Mesendoderm (in vitro differentiated cells): ENCODE results near the gene AKAP14.
"Not testable (repeated sequence)": the region's sequence is repeated elsewhere in the genome, so short reads cannot be mapped to it uniquely, and the experiment has no call there.

ENCODE experiments used
- DNase-seq: peaks from one replicate; pipeline ENCODE4 v3.0.0; 2013
- H2AK5ac ChIP-seq: 2 replicates; pipeline ENCODE4 v1.6.1; 2013; ENCODE audit warnings: low read length, inconsistent platforms
- H2BK120ac ChIP-seq: 2 replicates; pipeline ENCODE4 v1.6.1; 2013; ENCODE audit warnings: low read depth, mild to moderate bottlenecking, low read length, moderate library complexity, mixed read lengths
- H2BK15ac ChIP-seq: replicated peaks from 2 replicates; pipeline ENCODE4 v1.6.1; 2013; ENCODE audit warnings: low read depth, mild to moderate bottlenecking, moderate library complexity
- H2BK5ac ChIP-seq: 2 replicates; pipeline ENCODE4 v1.6.1; 2013; ENCODE audit warnings: low read length, inconsistent platforms
- H3K18ac ChIP-seq: 2 replicates; pipeline ENCODE4 v1.6.1; 2013; ENCODE audit warnings: mild to moderate bottlenecking, low read length, mixed read lengths
- H3K23ac ChIP-seq: one replicate; pipeline ENCODE4 v1.6.1; 2013; ENCODE audit warnings: low read length
- H3K27ac ChIP-seq: 2 replicates; pipeline ENCODE4 v1.5.1; 2013; ENCODE audit warnings: low read depth, mild to moderate bottlenecking, inconsistent platforms, low read length, moderate library complexity
- H3K27me3 ChIP-seq: 2 replicates; pipeline ENCODE4 v1.6.1; 2013; ENCODE audit warnings: low read length, control low read depth, mild to moderate bottlenecking, inconsistent platforms; ENCODE audit not compliant: insufficient read depth, poor library complexity
- H3K36me3 ChIP-seq: 2 replicates; pipeline ENCODE4 v1.6.1; 2013; ENCODE audit warnings: low read length, inconsistent platforms; ENCODE audit not compliant: control insufficient read depth, insufficient read depth
- H3K4ac ChIP-seq: one replicate; pipeline ENCODE4 v1.6.1; 2013; ENCODE audit warnings: low read depth, mild to moderate bottlenecking, low read length, moderate library complexity
- H3K4me1 ChIP-seq: 2 replicates; pipeline ENCODE4 v1.6.1; 2013; ENCODE audit warnings: low read depth, low read length, inconsistent platforms; ENCODE audit not compliant: control insufficient read depth
- H3K4me2 ChIP-seq: 2 replicates; pipeline ENCODE4 v1.6.1; 2013; ENCODE audit warnings: low read length
- H3K4me3 ChIP-seq: 2 replicates; pipeline ENCODE4 v1.5.1; 2013; ENCODE audit warnings: mild to moderate bottlenecking, low read length
- H3K56ac ChIP-seq: one replicate; pipeline ENCODE4 v1.6.1; 2013; ENCODE audit warnings: low read length
- H3K79me1 ChIP-seq: 2 replicates; pipeline ENCODE4 v1.6.1; 2013; ENCODE audit warnings: low read length, inconsistent platforms
- H3K79me2 ChIP-seq: 2 replicates; pipeline ENCODE4 v1.6.1; 2013; ENCODE audit warnings: mild to moderate bottlenecking, low read length; ENCODE audit not compliant: control insufficient read depth, insufficient read depth
- H3K9ac ChIP-seq: 2 replicates; pipeline ENCODE4 v1.6.1; 2013; ENCODE audit warnings: low read length, inconsistent platforms
- H4K5ac ChIP-seq: one replicate; pipeline ENCODE4 v1.6.1; 2013; ENCODE audit warnings: low read length
- H4K8ac ChIP-seq: one replicate; pipeline ENCODE4 v1.6.1; 2013; ENCODE audit warnings: low read depth, mild to moderate bottlenecking, control low read depth, low read length, moderate library complexity
- WGBS: extraction: QIAGEN DNeasy Blood & Tissue Kit; methylation state at CpG from one replicate; pipeline ENCODE4 v1.1.7; 2013; ENCODE audit warnings: low lambda C conversion rate, missing lambda C conversion rate; ENCODE audit not compliant: insufficient coverage; ENCODE audit errors: extremely low coverage; 5-methylcytosine and 5-hydroxymethylcytosine counted together

The AKAP14 gene

GRCh38 chrX:119954374-119954773, 58.7 kb downstream of the AKAP14 start:
- no peak overlapping the region for H2BK15ac ChIP-seq
- no peak overlapping the region for H3K18ac ChIP-seq
- H3K4me1 ChIP-seq = no peaks in the 10 kb centered on the region
- H3K56ac ChIP-seq = no peak overlapping the region
- H3K4ac ChIP-seq = no peak overlapping the region
- H3K36me3 ChIP-seq = no peaks in the 10 kb centered on the region
- no peak overlapping the region for H2AK5ac ChIP-seq
- no peak for DNase-seq
- no peak overlapping the region for H2BK120ac ChIP-seq
- no peaks in the 10 kb centered on the region for H3K79me2 ChIP-seq
- H3K27me3 ChIP-seq = no peaks in the 10 kb centered on the region
- no peak overlapping the region for H3K9ac ChIP-seq
- H4K8ac ChIP-seq = no peak overlapping the region
- no peak overlapping the region for H4K5ac ChIP-seq
- H3K79me1 ChIP-seq = no peaks in the 10 kb centered on the region
- no peak overlapping the region for H3K4me3 ChIP-seq
- no peak overlapping the region for H3K27ac ChIP-seq
- H2BK5ac ChIP-seq = no peak overlapping the region
- H3K4me2 ChIP-seq = no peak overlapping the region
- no peak overlapping the region for H3K23ac ChIP-seq
- WGBS = no CpG with 5 or more reads among the region's 3 CpGs

- H3K36me3 ChIP-seq, H2AK5ac ChIP-seq, H3K79me1 ChIP-seq, H3K27me3 ChIP-seq, H2BK120ac ChIP-seq, H4K5ac ChIP-seq, H3K4me1 ChIP-seq, H3K79me2 ChIP-seq, H3K9ac ChIP-seq, H3K56ac ChIP-seq, H2BK15ac ChIP-seq, H3K27ac ChIP-seq, DNase-seq, H4K8ac ChIP-seq, H3K23ac ChIP-seq, H3K4ac ChIP-seq, H3K18ac ChIP-seq, H3K4me2 ChIP-seq, H3K4me3 ChIP-seq, H2BK5ac ChIP-seq: not testable (repeated sequence)
- WGBS = no CpG with 5 or more reads among the region's 21 CpGs
Observed at GRCh38 chrX:119955807-119956570, 60.3 kb downstream of the AKAP14 start.

GRCh38 chrX:119960625-119961024, 64.9 kb downstream of the AKAP14 start:
- H2BK15ac ChIP-seq = no peak overlapping the region
- no peak overlapping the region for H3K4me2 ChIP-seq
- DNase-seq = no peak
- H3K27ac ChIP-seq = no peak overlapping the region
- no peak overlapping the region for H2AK5ac ChIP-seq
- H3K9ac ChIP-seq = no peak overlapping the region
- no peaks in the 10 kb centered on the region for H3K36me3 ChIP-seq
- no peak overlapping the region for H3K18ac ChIP-seq
- no peak overlapping the region for H2BK5ac ChIP-seq
- no peak overlapping the region for H3K23ac ChIP-seq
- H3K56ac ChIP-seq = no peak overlapping the region
- no peaks in the 10 kb centered on the region for H3K79me1 ChIP-seq
- no peaks in the 10 kb centered on the region for H3K79me2 ChIP-seq
- H3K4ac ChIP-seq = no peak overlapping the region
- no peak overlapping the region for H4K8ac ChIP-seq
- no peaks in the 10 kb centered on the region for H3K27me3 ChIP-seq
- no peaks in the 10 kb centered on the region for H3K4me1 ChIP-seq
- no peak overlapping the region for H3K4me3 ChIP-seq
- no peak overlapping the region for H2BK120ac ChIP-seq
- no peak overlapping the region for H4K5ac ChIP-seq

DNA sequence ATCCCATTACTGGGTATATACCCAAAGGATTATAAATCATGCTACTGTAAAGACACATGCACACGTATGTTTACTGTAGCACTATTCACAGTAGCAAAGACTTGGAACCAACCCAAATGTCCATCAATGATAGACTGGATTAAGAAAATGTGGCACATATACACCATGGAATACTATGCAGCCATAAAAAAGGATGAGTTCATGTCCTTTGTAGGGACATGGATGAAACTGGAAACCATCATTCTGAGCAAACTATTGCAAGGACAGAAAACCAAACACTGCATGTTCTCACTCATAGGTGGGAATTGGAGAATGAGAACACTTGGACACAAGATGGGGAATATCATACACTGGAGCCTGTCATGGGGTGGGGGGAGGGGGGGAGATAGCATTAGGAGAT, 71.1 kb downstream of the AKAP14 start:
- H4K5ac ChIP-seq, H2BK120ac ChIP-seq, H2BK5ac ChIP-seq, H3K79me2 ChIP-seq, H4K8ac ChIP-seq, H3K9ac ChIP-seq, H3K27me3 ChIP-seq, DNase-seq, H2BK15ac ChIP-seq, H3K56ac ChIP-seq, H3K27ac ChIP-seq, H3K18ac ChIP-seq, H3K36me3 ChIP-seq, H3K4me2 ChIP-seq, H3K4me1 ChIP-seq, H3K4me3 ChIP-seq, H3K79me1 ChIP-seq, H2AK5ac ChIP-seq, H3K4ac ChIP-seq, H3K23ac ChIP-seq: not testable (repeated sequence)
- WGBS = no CpG with 5 or more reads among the region's 1 CpG
